GM19397 (cell line): ENCODE data around the gene SMR3B.

ENCODE experiments used
- ATAC-seq: cut with Tn5 transposase; IDR thresholded peaks from one replicate; pipeline ENCODE4 v1.9.1; 2021; ENCODE audit warnings: mild to moderate bottlenecking, moderate library complexity; ENCODE audit not compliant: unreplicated experiment

SMR3B gene

DNA sequence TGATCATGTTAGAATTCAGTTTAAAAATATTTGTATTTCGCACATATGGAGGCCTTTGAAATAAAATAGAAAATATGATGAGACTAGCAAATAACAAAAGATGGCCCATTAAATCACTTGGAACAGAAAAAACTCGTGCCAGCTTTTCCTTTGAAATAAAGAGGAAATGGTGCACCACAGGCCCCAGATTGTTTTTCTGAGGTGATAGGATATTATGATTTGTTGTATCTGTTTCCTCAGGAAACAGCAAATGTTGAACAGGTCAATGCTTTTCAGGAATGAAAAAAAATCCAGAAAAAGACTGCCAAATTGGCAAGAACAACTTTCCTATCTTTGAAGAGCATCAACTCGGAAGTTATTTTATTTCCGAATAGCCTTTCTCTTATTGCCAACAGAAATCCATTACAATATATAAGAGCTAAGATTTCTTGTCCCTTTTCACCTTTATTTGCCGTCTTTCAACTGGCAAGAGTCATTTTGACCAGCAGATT lies at the start of gene SMR3B:
Gene SMR3B (plus strand): TSS at position 441 of the 491 bp plus-strand sequence. CDS start 1,380 bp downstream, outside the sequence.
- no peak for ATAC-seq

GRCh38 chr4:70334681-70335080 lies 48.2 kb upstream of the SMR3B start, which contains the start of gene CABS1:
Gene CABS1, plus strand, starts transcription at chr4:70334981. Its CDS starts 59 bp downstream, at chr4:70335040.
- no peak for ATAC-seq

GRCh38 chr4:70336043-70336442 lies 46.9 kb upstream of the SMR3B start:
- no peak for ATAC-seq

DNA sequence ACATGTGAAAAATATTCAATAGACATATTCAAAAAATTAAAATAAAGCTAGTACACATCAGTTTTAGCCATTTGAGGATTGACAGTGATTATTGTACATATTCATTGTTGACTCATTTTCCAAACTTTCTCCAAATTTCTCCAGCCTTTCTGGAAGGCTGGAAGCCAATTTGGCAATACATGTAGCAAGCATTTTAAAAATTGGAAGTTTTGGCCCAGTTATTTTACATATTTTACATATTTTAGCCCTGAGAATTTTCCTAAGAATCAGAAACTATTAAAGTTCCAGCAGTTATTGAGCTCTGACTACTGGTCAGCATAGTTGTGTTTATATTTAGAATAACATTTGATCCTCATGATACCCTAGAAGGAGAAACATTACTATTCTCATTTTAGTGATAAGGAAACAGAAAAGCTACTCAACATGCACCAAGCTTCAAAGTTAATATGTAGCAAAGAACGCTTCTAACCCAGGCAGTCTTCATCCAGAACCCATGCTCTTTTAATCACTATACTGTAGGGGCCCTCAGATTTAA lies 45.0 kb upstream of the SMR3B start:
- no peak for ATAC-seq

- no peak for ATAC-seq
Measured at GRCh38 chr4:70356185-70356584, 26.7 kb upstream of the SMR3B start.

GRCh38 chr4:70359115-70359661 lies 23.7 kb upstream of the SMR3B start:
- no peak for ATAC-seq

- no peak for ATAC-seq
Measured at GRCh38 chr4:70360460-70360859, 22.5 kb upstream of the SMR3B start, which contains the start of gene SMR3A. Gene SMR3A, plus strand, starts transcription at chr4:70360760. Its CDS starts 1,356 bp downstream, at chr4:70362116.

DNA sequence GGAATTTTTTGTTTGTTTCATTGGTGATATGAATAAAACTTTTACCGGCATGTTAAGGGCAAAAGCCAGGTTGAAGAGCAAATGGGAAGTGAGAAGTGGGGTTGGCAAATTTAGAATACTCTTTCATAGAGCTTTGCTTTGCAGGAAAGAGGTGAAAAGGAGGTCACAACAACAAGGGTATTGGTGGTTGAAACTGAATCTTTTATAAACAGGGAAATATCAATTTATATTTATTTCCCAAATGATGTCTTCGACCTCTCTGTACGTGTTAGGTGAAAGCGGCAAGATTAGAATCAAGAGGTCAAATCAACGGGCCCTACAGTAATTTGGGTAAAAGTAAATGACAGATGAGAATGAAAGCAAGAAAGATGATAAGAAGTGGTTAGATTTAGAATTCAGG lies 18.9 kb upstream of the SMR3B start:
- no peak for ATAC-seq

- ATAC-seq: no peak
Measured at GRCh38 chr4:70365479-70365878, 17.5 kb upstream of the SMR3B start.

- no peak for ATAC-seq
Measured at GRCh38 chr4:70367813-70368212, 15.1 kb upstream of the SMR3B start.

DNA sequence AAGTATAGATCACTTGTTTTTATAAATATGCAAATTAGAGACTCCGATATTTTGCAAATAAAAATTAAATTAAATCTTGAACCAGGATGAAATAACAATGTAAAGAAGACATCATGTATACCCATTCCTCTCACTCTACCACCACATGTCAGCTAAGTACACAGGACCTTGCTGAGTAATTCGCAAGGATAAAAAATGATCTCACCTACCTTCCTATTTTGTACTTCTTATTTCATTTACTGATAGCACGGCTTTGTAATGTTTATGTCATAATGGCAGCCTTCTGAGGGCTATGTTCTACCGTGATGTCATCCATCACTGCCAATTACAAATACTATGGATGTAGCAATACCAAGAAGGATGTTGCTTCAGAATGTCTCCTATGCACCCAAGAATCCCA lies 10.9 kb upstream of the SMR3B start:
- ATAC-seq: no peak

GRCh38 chr4:70372760-70373159 lies 10.2 kb upstream of the SMR3B start:
- ATAC-seq: no peak

GRCh38 chr4:70380578-70380977 lies 2.4 kb upstream of the SMR3B start:
- ATAC-seq: no peak

DNA sequence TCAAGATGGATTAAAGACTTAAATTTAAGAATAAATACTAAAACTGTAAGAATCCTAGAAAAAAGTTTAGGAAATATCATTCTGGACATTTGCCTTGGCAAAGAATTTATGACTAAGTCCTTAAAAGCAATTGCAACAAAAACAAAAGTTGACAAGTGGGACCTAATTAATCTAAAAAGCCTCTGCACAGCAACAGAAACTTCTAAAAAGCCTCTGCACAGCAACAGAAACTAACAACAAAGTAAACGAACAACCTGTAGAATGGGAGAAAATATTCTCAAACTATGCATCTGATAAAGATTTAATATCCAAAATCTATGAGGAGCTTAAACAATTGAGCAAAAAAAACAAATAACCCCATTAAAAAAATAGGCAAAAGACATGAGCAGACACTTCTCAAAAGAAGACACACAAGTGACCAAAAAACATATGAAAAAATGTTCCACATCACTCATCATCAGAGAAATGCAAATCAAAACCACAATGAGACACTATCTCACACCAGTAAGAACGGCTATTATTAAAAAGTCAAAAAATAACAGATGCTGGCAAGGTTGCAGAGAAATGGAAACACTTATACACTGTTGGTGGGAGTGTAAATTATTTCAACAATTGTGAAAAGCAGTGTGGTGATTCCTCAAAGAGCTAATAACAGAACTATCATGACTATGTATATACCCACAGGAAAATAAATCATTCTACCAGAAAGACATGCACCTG lies 9.3 kb downstream of the SMR3B start:
- ATAC-seq: peak; percentile 70

DNA sequence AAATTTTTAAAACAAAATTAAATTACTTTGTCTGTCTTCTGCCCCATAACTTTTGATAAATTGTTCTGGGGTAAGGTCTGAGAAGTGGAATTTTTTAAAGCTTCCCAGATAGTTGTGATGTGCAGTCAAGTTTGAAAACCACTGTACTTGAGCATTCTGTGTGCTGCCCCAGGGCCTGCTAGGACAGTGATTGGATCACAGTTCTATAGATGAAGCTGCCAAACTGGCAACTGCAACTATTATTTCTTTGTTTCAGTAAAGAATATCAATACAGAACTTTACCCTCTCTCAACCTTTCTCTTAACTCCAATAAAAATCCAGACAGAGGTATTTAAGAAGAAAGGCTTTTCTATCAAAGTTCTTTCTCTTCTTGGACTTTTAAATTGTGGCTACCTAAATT lies 14.6 kb downstream of the SMR3B start, which contains the start of gene OPRPN:
Gene OPRPN (plus strand): TSS at position 361 of the 400 bp plus-strand sequence. CDS start 1,346 bp downstream, outside the sequence.
- no peak for ATAC-seq

DNA sequence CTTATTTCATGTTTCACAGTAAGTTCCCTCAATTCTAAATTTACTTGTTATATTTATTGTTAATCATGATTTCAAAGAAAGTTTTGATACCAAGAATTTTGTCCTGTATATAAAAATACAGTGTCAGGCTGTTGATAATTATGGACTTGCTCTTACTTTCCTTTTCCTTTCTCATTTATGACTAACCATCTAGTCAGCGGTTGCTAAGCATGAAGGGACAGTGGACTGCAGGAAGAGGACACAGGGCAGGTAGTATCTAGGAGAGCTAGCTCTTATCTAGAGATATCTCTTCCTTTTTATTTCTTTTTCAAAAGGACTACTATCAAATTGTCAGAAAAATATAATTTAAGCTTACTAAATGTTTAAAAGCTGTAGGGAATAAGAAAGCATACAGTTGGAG lies 16.4 kb downstream of the SMR3B start:
- no peak for ATAC-seq

GRCh38 chr4:70402762-70403161 lies 19.8 kb downstream of the SMR3B start:
- ATAC-seq: no peak

DNA sequence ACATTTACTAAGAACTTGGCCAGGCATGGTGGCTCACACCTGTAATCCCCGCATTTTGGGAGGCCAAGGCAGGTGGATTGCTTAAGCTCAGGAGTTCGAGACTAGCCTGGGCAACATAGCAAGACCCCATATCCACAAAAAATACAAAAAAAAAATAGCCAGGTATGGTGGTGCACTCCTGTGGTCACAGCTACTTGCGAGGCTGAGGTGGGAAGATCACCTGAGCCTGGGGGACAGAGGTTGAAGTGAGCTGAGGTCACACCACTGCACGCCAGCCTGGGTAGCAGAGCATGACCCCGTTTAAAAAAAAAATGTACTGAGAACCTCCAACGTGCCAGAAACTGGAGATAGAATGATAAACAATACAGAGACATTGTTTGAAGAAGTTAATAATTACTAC lies 22.8 kb downstream of the SMR3B start:
- ATAC-seq: no peak

DNA sequence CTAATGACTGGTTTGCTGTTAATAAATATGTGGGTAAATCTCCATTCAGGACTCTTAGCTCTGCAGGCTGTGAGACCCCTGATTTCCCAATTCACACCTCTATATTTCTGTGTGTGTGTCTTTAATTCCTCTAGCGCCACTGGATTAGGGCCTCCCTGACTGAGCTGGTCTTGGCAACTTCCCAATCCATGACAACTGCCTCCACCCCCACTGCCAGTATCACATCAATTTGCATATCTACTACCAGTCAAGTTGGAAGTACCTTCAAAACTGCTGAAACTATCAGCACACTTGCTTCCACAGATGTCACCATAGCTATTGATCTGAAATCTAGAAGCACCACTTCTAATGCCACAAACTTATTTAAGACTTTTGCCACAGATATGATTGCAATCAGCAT lies 42.4 kb downstream of the SMR3B start:
- no peak for ATAC-seq

DNA sequence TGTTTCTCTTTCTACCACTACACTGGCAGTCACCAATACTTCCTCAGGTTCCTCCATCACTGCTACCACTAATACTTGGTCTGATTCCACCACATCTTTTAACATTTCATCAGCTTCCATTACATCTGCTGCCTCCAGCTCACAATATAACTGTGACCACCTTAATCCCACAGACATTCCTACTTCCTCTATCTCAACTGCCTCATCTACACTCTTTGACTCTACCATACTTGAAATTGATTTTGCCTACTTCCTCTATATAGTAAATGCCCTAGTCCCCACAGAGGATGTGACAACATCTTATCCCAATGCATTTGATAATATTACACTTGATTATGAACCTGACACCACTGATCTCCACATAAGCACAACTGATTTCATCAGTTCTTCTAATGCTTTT lies 43.9 kb downstream of the SMR3B start:
- no peak for ATAC-seq

DNA sequence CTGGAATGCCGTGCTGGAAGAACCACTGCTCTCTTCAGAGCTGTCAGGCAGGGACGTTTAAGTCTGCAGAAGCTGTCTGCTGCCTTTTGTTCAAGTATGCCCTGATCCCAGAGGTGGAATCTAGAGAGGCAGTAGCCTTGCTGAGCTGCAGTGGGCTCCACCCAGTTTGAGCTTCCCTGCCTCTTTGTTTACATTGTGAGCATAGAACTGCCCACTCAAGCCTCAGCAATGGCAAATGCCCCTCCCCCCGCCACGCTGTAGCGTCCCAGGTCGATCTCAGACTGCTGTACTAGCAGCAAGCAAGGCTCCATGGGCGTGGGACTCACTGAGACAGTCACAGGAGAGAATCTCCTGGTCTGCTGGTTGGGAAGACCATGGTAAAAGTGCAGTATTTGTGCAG lies 54.3 kb downstream of the SMR3B start:
- no peak for ATAC-seq
